Type B pancreatic cell (in vitro differentiated cells): ENCODE results near the gene CXorf51B. TPM values are rescaled to one million over a fixed set of nuclear protein-coding genes. Genes with fewer than 3 reads are reported as not detected.
"Not testable (repeated sequence)": the region's sequence is repeated elsewhere in the genome, so short reads cannot be mapped to it uniquely, and the experiment has no call there.

ENCODE experiments used
- DNase-seq: peaks from one replicate; pipeline ENCODE4 v3.0.0; 2021; ENCODE audit warnings: mixed read lengths; ENCODE audit not compliant: unreplicated experiment; ENCODE audit errors: extremely low spot score
- H3K27ac Mint-ChIP-seq: 2 replicates; pipeline ENCODE4 v1.8.0; 2021; ENCODE audit warnings: mild to moderate bottlenecking, mixed read lengths
- H3K27me3 Mint-ChIP-seq: 2 replicates; pipeline ENCODE4 v1.8.0; 2021; ENCODE audit warnings: mixed read lengths
- H3K36me3 Mint-ChIP-seq: 2 replicates; pipeline ENCODE4 v1.8.0; 2021; ENCODE audit warnings: mixed read lengths
- H3K4me1 Mint-ChIP-seq: one replicate; pipeline ENCODE4 v1.8.0; 2021; ENCODE audit warnings: mixed read lengths; ENCODE audit not compliant: unreplicated experiment
- H3K4me3 Mint-ChIP-seq: 2 replicates; pipeline ENCODE4 v1.8.0; 2021; ENCODE audit warnings: mild to moderate bottlenecking, mixed read lengths
- H3K9me3 Mint-ChIP-seq: 2 replicates; pipeline ENCODE4 v1.8.0; 2021; ENCODE audit warnings: mixed read lengths
- CTCF ChIP-seq: fragments of 200-600 bp; sonication (generic); conservative IDR thresholded peaks from 2 replicates; pipeline ENCODE4 v1.5.0; 2021; ENCODE audit warnings: antibody characterized with exemption, mild to moderate bottlenecking
- long read RNA-seq: library from polyadenylated mRNA; unstranded; transcript quantifications from one replicate; pipeline ENCODE4 v2.0.0, GENCODE V29; 2020
- total RNA-seq: library from RNA; stranded (reverse); gene quantifications from 2 replicates; pipeline ENCODE4 v1.2.1, GENCODE V29; 2021; ENCODE audit warnings: low replicate concordance

Gene CXorf51B
- not detected in 2 replicates for total RNA-seq
- long read RNA-seq: 0 reads

- H3K27ac Mint-ChIP-seq, H3K36me3 Mint-ChIP-seq, H3K27me3 Mint-ChIP-seq, H3K9me3 Mint-ChIP-seq, H3K4me1 Mint-ChIP-seq, DNase-seq, H3K4me3 Mint-ChIP-seq: not testable (repeated sequence)
Measured at GRCh38 chrX:146809471-146809870, at the start of gene CXorf51B. CXorf51B (plus strand) TSS chrX:146809771; CDS start chrX:146809792, 21 bp downstream.

- not testable (repeated sequence) for H3K9me3 Mint-ChIP-seq, H3K27me3 Mint-ChIP-seq, DNase-seq, H3K4me3 Mint-ChIP-seq, H3K27ac Mint-ChIP-seq, H3K36me3 Mint-ChIP-seq, H3K4me1 Mint-ChIP-seq
Measured at GRCh38 chrX:146814644-146815043, 5.1 kb downstream of the CXorf51B start, which contains the start of gene CXorf51A. CXorf51A (minus strand) TSS chrX:146814744; CDS start chrX:146814723, 21 bp downstream.

GRCh38 chrX:146831994-146832393 lies 22.4 kb downstream of the CXorf51B start:
- no peaks in the 10 kb centered on the region for H3K4me1 Mint-ChIP-seq
- H3K27ac Mint-ChIP-seq: no peak overlapping the region
- H3K36me3 Mint-ChIP-seq: no peaks in the 10 kb centered on the region
- no peak for DNase-seq
- H3K9me3 Mint-ChIP-seq: no peaks in the 10 kb centered on the region
- H3K27me3 Mint-ChIP-seq: no peaks in the 10 kb centered on the region
- no peak for TF ChIP-seq CTCF
- H3K4me3 Mint-ChIP-seq: no peak overlapping the region

DNA sequence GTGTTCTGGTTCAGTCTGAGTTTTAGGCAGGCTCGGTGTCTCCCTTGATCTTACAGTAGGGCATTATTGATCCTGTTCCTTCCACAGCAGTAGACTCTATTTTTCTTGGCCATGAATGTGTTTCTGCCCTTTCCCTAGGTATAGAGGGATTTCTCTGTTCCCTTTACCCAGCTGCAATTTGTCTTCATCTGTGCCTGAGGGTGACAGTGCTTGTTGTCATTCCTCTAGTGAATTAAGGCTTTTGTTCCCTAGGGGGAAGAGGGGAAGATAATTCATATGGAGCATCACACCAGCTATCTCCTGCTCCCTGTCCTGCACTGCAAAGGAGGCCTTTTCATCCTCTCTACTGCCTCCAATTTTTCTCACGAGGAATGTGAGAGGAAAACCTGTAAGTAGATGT lies 44.7 kb downstream of the CXorf51B start:
- no peak overlapping the region for H3K4me3 Mint-ChIP-seq
- H3K4me1 Mint-ChIP-seq: no peaks in the 10 kb centered on the region
- no peak for TF ChIP-seq CTCF
- no peak overlapping the region for H3K27ac Mint-ChIP-seq
- H3K27me3 Mint-ChIP-seq: no peaks in the 10 kb centered on the region
- no peak for DNase-seq
- H3K36me3 Mint-ChIP-seq: no peaks in the 10 kb centered on the region
- H3K9me3 Mint-ChIP-seq: peaks cover 5% of the 10 kb centered on the region

Other genes starting within 250 kb of the CXorf51B start
- gene CXorf51A, start 5.0 kb downstream of the CXorf51B start, total RNA-seq: not detected in 2 replicates